Measurements from ENCODE around the gene SPG7. TPM values are rescaled to one million over a fixed set of nuclear protein-coding genes. Genes with fewer than 3 reads are reported as not detected.

Gene SPG7
- total and polyA plus RNA-seq, 9 of the 15 experiments (the other 6 are each of a cell fraction or from before 2014, with no cell fraction given): 5.8 to 89.1 (median 49.4) TPM

GRCh38 chr16:89489040-89489897, 18.9 kb upstream of the SPG7 start (continued):
- TF ChIP-seq NBN (IDR thresholded peaks at IDR 0.05; ENCODE audit: low read depth): no peak
- peak in 1 of 2 experiments; percentile 88; a peak in 2 of 4 replicates for TF ChIP-seq HDAC1 (IDR thresholded peaks at IDR 0.05)
- 0 out of 2 replicates have a peak, but pooled peaks have one; percentile 30 for TF ChIP-seq OTX1 (CRISPR knock-in tag; IDR thresholded peaks at IDR 0.05)
- peak; percentile 75 for TF ChIP-seq CEBPB (tag; IDR thresholded peaks at IDR 0.05)
- peak in 1 of 3 experiments; percentile 34 for TF ChIP-seq YY1 (IDR thresholded peaks at IDR 0.05; ENCODE audit: borderline replicate concordance in 1 of 3, control insufficient read depth in 1 of 3, extremely low read depth in 1 of 3, insufficient read depth in 3 of 3, insufficient read length in 1 of 3, insufficient replicate concordance in 2 of 3, low read depth in 1 of 3, low read length in 2 of 3)
- peak; percentile 40 for TF ChIP-seq KDM5B (IDR thresholded peaks at IDR 0.05; ENCODE audit: insufficient replicate concordance, low read depth, low read length)
- no peak for TF ChIP-seq ZNF146 (CRISPR knock-in tag; IDR thresholded peaks at IDR 0.05; ENCODE audit: unreplicated experiment)
- TF ChIP-seq ELF2 (CRISPR knock-in tag; IDR thresholded peaks at IDR 0.05): no peak
- TF ChIP-seq RAD21 (CRISPR knock-in tag; conservative IDR thresholded peaks at IDR 0.05 in 1 of 2, IDR thresholded peaks at IDR 0.05 in 1 of 2): peak; percentile 18 to 29; a peak in 1 of 4 replicates
- TF ChIP-seq MTA3 (IDR thresholded peaks at IDR 0.05; ENCODE audit: borderline replicate concordance): no peak
- peak; percentile 61 for TF ChIP-seq PRPF4 (IDR thresholded peaks at IDR 0.05; ENCODE audit: insufficient read depth, low read depth, low read length, poor library complexity, severe bottlenecking)
- peak; percentile 64 to 74; a peak in 3 of 4 replicates for TF ChIP-seq FOXK2 (conservative IDR thresholded peaks at IDR 0.05 in 1 of 2, IDR thresholded peaks at IDR 0.05 in 1 of 2; ENCODE audit: low read depth in 2 of 2)
- no peak for TF ChIP-seq MCM2 (IDR thresholded peaks at IDR 0.05; ENCODE audit: low read depth)
- peak in 1 of 2 experiments; percentile 64; a peak in 2 of 4 replicates for TF ChIP-seq MAZ (CRISPR knock-in tag; conservative IDR thresholded peaks at IDR 0.05 in 1 of 2, IDR thresholded peaks at IDR 0.05 in 1 of 2)
- peak; percentile 36; the same call in 1 of the 2 replicates for TF ChIP-seq IRF9 (tag; IDR thresholded peaks at IDR 0.05)
- peak; percentile 34; the same call in 1 of the 2 replicates for TF ChIP-seq ZEB2 (IDR thresholded peaks at IDR 0.05)
- peak; percentile 81 for TF ChIP-seq ZNF740 (CRISPR knock-in tag; IDR thresholded peaks at IDR 0.05)
- TF ChIP-seq ZNF740 (tag; IDR thresholded peaks at IDR 0.05): peak in 1 of 2 experiments; percentile 89; a peak in 2 of 4 replicates
- TF ChIP-seq TOE1 (IDR thresholded peaks at IDR 0.05; ENCODE audit: borderline replicate concordance): peak; percentile 61; the same call in 1 of the 2 replicates
- TF ChIP-seq TOE1 (CRISPR knock-in tag; IDR thresholded peaks at IDR 0.05; ENCODE audit: borderline replicate concordance, low read depth): no peak
- peak; percentile 34; the same call in 1 of the 2 replicates for TF ChIP-seq GATAD2A (IDR thresholded peaks at IDR 0.05)
